Upper lobe of left lung (tissue), 6 donors: Measurements from ENCODE around the gene USP2. TPM values are rescaled to one million over a fixed set of nuclear protein-coding genes. Genes with fewer than 3 reads are reported as not detected.

ENCODE experiments used
- ATAC-seq, 2 donors: fragments of 200-7000 bp; cut with Tn5 transposase; one replicate each; pipeline ENCODE4 v1.9.1; 2022; ENCODE audit warnings: mild to moderate bottlenecking in 2 of 2, moderate library complexity in 2 of 2; ENCODE audit not compliant: low FRiP score in 2 of 2
- DNase-seq, 2 donors: peaks; one replicate each; pipeline ENCODE4 v3.0.0-alpha.2; 2019 to 2020
- H3K27ac ChIP-seq, 4 donors: fragments of 200-600 bp; sonication (generic); one replicate each; pipeline ENCODE4 v1.5.1; 2016 to 2019
- H3K27me3 ChIP-seq, 4 donors: fragments of 200-600 bp; sonication (generic); one replicate each; pipeline ENCODE4 v1.5.1; 2017 to 2019
- H3K36me3 ChIP-seq, 4 donors: fragments of 200-600 bp; sonication (generic); one replicate each; pipeline ENCODE4 v1.5.1; 2016 to 2019
- H3K4me1 ChIP-seq, 4 donors: fragments of 200-600 bp; sonication (generic); one replicate each; pipeline ENCODE4 v1.5.1; 2018 to 2019
- H3K4me3 ChIP-seq, 4 donors: fragments of 200-600 bp; sonication (generic); one replicate each; pipeline ENCODE4 v1.5.1; 2017 to 2019; ENCODE audit warnings: mild to moderate bottlenecking in 2 of 4, moderate library complexity in 1 of 4
- H3K9me3 ChIP-seq, 4 donors: fragments of 200-600 bp; sonication (generic); one replicate each; pipeline ENCODE4 v1.5.1; 2018 to 2019
- EP300 ChIP-seq, 4 donors: sonication (generic); formaldehyde crosslinking; IDR thresholded peaks; one replicate each; pipeline ENCODE4 v1.5.1; 2017; ENCODE audit warnings: antibody characterized with exemption in 4 of 4, control low read depth in 2 of 4
- POLR2A ChIP-seq, 4 donors: fragments of 450-650 bp; IDR thresholded peaks; one replicate each; pipeline ENCODE4 v1.5.1; 2016 to 2017; ENCODE audit warnings: antibody characterized with exemption in 4 of 4, mild to moderate bottlenecking in 2 of 4
- POLR2AphosphoS5 ChIP-seq, 2 donors: sonication (generic); formaldehyde crosslinking; IDR thresholded peaks; one replicate each; pipeline ENCODE4 v1.5.1; 2017; ENCODE audit warnings: antibody characterized with exemption in 2 of 2
- WGBS, 2 donors: methylation state at CpG; one replicate each; pipeline ENCODE4 v1.1.5; 2017 to 2018; 5-methylcytosine and 5-hydroxymethylcytosine counted together
- total RNA-seq, 6 donors: library from RNA; depleted of rRNA in 4 of 6; stranded (reverse); fragments of >200 nt in 4 of 6; gene quantifications; one replicate each; pipeline versions ENCODE4 v1.1.0 to v1.2.1, GENCODE V29; 2016 to 2021
- TF ChIP-seq, protein P1 (sequence below), 6 experiments: fragments of 450-650 bp in 4 of 6; fragments of 200-600 bp in 2 of 6; sonication (generic) in 2 of 6; IDR thresholded peaks; one replicate each; pipeline ENCODE4 v1.5.1; 2016 to 2019; ENCODE audit warnings: antibody characterized with exemption in 6 of 6
- donor health status: DM: no; HTN: no; CAD: no; lungs with moderate emphysema.
- donor health status: DM: no; HTN: yes; CAD: no; lungs with severe emphysema.

USP2 gene
- total RNA-seq, 6 donors from 2014 or later = 1.7 to 5.0 (median 3.0) TPM

DNA sequence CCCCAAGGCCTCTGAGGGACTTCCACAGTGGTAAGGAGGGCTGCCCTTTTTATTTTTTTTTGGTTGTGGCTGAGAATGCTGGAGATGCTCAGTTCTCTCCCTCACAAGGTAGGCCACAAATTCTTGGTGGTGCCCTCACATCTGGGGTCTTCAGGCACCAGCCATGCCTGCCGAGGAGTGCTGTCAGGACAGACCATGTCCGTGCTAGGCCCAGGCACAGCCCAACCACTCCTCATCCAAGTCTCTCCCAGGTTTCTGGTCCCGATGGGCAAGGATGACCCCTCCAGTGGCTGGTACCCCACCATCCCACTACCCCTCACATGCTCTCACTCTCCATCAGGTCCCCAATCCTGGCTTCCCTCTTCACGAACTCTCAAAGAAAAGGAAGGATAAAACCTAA, 37.3 kb upstream of the USP2 start:
- Histone ChIP-seq H3K4me3 (no peak overlapping the region), H3K27me3 (peaks cover 0 to 20% (median 6%) of the 10 kb centered on the region in 4 donors), H3K27ac (no peak overlapping the region), H3K36me3 (no peaks in the 10 kb centered on the region), H3K9me3 (no peaks in the 10 kb centered on the region), H3K4me1 (peaks cover 7 to 22% (median 16%) of the 10 kb centered on the region in 4 donors)
- ATAC-seq (no peak), DNase-seq (no peak)
- 84 to 90% methylated on average over 4 of the region's 4 CpGs for WGBS, 2 donors
- TF ChIP-seq POLR2A (IDR thresholded peaks at IDR 0.05) = no peak
- no peak for TF ChIP-seq EP300 (IDR thresholded peaks at IDR 0.05)
- no peak for TF ChIP-seq POLR2AphosphoS5 (IDR thresholded peaks at IDR 0.05)
- TF ChIP-seq, protein P1, sequence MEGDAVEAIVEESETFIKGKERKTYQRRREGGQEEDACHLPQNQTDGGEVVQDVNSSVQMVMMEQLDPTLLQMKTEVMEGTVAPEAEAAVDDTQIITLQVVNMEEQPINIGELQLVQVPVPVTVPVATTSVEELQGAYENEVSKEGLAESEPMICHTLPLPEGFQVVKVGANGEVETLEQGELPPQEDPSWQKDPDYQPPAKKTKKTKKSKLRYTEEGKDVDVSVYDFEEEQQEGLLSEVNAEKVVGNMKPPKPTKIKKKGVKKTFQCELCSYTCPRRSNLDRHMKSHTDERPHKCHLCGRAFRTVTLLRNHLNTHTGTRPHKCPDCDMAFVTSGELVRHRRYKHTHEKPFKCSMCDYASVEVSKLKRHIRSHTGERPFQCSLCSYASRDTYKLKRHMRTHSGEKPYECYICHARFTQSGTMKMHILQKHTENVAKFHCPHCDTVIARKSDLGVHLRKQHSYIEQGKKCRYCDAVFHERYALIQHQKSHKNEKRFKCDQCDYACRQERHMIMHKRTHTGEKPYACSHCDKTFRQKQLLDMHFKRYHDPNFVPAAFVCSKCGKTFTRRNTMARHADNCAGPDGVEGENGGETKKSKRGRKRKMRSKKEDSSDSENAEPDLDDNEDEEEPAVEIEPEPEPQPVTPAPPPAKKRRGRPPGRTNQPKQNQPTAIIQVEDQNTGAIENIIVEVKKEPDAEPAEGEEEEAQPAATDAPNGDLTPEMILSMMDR (IDR thresholded peaks at IDR 0.05) = no peak

DNA sequence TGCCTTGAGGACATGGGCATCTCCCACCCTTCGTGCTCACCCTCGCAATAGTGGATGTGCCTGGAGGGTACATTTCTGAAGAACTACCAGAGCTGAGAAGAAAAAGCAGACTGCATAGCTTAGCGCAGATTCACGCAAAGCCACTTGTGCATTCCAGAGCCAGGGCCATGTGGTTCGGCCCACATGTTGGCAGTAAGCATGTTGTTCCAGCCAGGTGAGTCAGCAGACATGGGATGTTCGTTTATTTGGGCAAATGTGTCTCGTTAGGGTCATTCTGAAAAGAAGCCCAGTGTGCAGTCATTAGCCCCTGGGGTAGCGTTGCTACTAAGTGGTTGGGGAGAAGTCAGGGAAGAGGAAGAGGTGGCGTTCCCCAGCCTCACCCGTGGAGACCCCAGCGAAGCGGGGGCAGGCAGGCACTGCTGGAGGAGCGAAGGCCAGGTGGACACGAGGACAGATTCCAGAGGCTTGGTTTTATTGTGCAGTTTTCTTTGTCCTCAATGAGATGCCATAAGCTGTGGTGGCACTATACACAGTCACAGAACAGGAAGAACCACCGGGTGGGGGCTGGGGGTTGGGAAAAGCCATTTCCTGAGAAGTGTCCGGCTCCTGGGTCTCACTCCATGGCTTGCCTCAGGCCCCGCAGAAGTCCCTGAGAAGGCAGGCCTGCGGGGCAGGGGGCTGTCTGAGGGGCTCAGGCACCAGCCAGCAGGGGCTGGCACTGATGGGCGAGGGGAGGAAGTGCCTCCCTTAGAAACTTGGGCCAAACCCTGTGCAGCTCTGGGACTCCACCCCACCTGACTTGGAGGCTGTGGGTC, 36.4 kb upstream of the USP2 start:
- whole genome bisulfite sequencing, 2 donors = 73 to 80% methylated on average over 18 to 19 of the region's 19 CpGs
- H3K36me3 ChIP-seq = no peaks in the 10 kb centered on the region
- peaks cover 0 to 12% (median 6%) of the 10 kb centered on the region in 4 donors for H3K27me3 ChIP-seq
- H3K9me3 ChIP-seq = no peaks in the 10 kb centered on the region
- TF ChIP-seq, protein P1 (IDR thresholded peaks at IDR 0.05) = no peak
- TF ChIP-seq EP300 (IDR thresholded peaks at IDR 0.05) = no peak
- TF ChIP-seq POLR2A (IDR thresholded peaks at IDR 0.05) = no peak
- no peak for TF ChIP-seq POLR2AphosphoS5 (IDR thresholded peaks at IDR 0.05)
- H3K4me3 ChIP-seq = no peak overlapping the region
- H3K4me1 ChIP-seq = peaks cover 4 to 19% (median 14%) of the 10 kb centered on the region in 4 donors
- DNase-seq = no peak
- H3K27ac ChIP-seq = no peak overlapping the region
- ATAC-seq = peak in 1 of 2 donors; percentile 7

DNA sequence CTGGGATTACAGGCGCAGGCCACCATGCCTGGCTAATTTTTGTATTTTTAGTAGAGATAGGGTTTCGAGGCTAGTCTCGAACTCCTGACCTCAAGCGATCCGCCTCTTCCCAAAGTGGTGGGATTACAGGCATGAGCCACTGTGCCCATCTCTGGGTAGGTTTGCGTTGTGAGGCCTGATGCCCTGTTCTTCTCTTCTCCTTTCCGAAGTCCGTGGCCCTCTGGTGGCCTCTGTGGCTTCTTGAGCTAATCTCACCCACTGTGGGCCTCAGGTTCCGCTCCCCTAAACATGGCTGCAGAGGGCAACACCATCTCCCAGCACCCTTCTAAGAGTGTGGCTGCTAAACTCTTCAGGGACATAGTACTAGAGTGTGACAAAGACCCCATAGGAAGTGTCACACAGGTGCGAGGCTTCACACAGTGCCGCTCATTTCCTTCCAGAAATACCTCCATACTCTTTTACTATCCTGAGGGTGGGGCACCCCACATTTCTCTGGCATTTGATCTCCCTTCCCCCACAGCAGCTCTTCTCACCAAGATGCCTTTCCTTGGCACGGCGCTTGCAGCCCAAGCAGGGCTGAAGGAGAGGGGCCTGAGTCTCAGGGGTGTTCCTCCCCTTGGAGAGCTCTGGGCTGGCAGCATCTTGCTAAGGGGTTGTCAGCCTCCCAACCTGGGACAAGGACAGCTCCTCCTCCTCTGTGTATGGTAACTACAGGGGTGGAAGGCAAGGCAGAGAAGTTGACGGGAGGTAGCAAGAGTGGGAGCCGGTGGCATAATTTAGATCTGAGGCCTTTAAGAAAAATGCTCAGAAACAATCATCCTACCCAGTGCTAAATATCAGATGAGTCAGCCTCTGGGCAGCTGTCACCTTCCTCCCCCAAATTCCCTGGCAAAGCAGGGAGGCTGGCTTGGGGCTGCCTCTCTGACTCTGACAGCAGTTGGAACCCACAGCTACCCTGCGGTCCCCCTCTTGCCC, 35.4 kb upstream of the USP2 start:
- no peak for DNase-seq
- peak in 1 of 2 donors; percentile 53 for ATAC-seq
- Histone ChIP-seq H3K4me1 (peaks cover 0 to 9% (median 4%) of the 10 kb centered on the region in 4 donors), H3K27me3 (peaks cover 0 to 3% (median under 1%) of the 10 kb centered on the region in 4 donors), H3K36me3 (no peaks in the 10 kb centered on the region), H3K9me3 (no peaks in the 10 kb centered on the region), H3K27ac (no peak overlapping the region), H3K4me3 (no peak overlapping the region)
- 89 to 90% methylated on average over 16 of the region's 16 CpGs for WGBS, 2 donors
- TF ChIP-seq, protein P1 (IDR thresholded peaks at IDR 0.05) = no peak
- TF ChIP-seq EP300 (IDR thresholded peaks at IDR 0.05) (no peak), POLR2A (IDR thresholded peaks at IDR 0.05) (no peak), POLR2AphosphoS5 (IDR thresholded peaks at IDR 0.05) (no peak)

DNA sequence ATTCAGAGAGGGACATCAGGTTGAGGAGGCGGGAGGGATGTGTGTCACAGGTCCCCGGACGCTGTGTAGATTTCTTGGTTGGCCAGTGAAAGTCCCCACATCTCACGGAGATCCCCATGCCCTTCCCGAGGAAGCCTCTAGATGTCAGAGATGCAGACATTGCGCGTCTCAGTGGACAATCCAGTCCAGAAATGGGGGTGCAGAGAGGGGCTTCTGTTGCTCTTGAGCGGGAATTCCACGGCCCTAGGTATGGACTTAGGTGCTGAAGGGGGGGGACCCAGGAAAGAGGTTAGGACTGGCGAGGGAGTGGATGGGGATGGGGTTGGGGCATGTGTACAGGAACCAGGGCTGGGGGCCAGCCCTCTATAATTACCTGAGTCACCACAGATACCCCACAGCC, 34.5 kb upstream of the USP2 start:
- no peaks in the 10 kb centered on the region for H3K4me1 ChIP-seq
- DNase-seq (no peak), ATAC-seq (no peak)
- no peaks in the 10 kb centered on the region for H3K27me3 ChIP-seq
- no peaks in the 10 kb centered on the region for H3K36me3 ChIP-seq
- TF ChIP-seq POLR2A (IDR thresholded peaks at IDR 0.05) (no peak), POLR2AphosphoS5 (IDR thresholded peaks at IDR 0.05) (no peak), EP300 (IDR thresholded peaks at IDR 0.05) (no peak)
- TF ChIP-seq, protein P1 (IDR thresholded peaks at IDR 0.05) = no peak
- no peak overlapping the region for H3K27ac ChIP-seq
- H3K4me3 ChIP-seq = no peak overlapping the region
- WGBS, 2 donors = 95 to 98% methylated on average over 9 to 10 of the region's 10 CpGs
- H3K9me3 ChIP-seq = no peaks in the 10 kb centered on the region
